GM10266 (cell line): ENCODE data around the gene TBC1D5.

Experiments
- DNase-seq: peaks from one replicate; pipeline ENCODE4 v3.0.0; 2012; ENCODE audit errors: extremely low spot score
- CTCF ChIP-seq: IDR thresholded peaks from 2 replicates; pipeline ENCODE4 v1.5.1; 2012; ENCODE audit warnings: mild to moderate bottlenecking, low read depth; ENCODE audit not compliant: control insufficient read depth, insufficient read depth; ENCODE audit errors: missing control alignments

Gene TBC1D5

DNA sequence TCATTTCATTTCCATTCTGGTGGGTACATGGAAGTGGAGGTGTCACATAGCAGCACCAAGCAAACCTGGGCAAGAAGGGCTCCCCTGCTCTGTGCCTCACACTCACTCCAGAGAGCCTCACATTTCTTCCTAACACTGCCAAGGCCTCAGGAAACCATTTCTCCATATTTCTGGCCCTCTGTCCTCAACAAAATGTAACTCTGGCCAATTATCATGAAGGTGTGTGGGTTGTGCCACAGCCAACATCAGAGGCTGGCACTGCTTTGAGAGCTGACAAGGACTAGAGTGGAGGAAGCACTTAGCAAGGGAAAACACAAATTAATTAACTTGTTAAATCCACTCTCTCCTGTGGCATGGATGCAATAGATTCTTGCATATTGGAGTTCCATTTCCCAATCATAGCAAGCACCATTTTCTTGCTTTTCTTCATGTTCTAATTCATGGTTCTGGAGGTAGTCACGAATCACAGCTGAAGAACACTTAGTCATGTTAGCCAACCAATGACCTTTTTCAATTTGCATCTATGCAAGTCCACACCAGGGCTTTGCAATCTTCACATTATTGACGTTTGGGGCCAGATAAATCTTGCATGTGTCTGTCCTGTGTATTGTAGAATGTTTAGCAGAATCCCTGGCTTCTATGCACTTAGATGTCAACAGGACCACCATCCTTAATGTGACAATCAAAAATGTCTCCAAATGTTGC is 616.5 kb downstream of the TBC1D5 start:
- DNase-seq, result no peak
- no peak for TF ChIP-seq CTCF

- no peak for TF ChIP-seq CTCF
- DNase-seq, result no peak
Measured at GRCh38 chr3:17122758-17123157, 619.7 kb downstream of the TBC1D5 start.

DNA sequence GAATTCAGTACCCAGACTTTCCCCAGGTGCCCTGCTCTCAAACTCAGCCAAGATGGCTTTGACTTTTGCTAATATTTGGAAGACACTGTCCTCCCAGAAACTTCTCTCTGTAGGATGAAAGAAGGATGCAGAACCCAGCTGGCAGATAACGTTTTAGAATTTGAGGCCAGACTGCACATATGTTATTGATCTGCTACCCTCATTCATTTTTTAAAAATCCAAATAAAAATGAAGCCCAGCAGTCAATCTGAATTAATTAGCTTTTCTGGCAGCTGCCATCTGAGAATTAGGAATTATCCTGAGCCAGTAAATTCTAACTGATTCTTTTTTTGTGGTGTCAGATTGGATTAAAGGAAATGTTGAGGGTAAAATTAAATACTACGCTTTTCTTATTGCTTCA is 621.1 kb downstream of the TBC1D5 start:
- TF ChIP-seq CTCF, result no peak
- no peak for DNase-seq

DNA sequence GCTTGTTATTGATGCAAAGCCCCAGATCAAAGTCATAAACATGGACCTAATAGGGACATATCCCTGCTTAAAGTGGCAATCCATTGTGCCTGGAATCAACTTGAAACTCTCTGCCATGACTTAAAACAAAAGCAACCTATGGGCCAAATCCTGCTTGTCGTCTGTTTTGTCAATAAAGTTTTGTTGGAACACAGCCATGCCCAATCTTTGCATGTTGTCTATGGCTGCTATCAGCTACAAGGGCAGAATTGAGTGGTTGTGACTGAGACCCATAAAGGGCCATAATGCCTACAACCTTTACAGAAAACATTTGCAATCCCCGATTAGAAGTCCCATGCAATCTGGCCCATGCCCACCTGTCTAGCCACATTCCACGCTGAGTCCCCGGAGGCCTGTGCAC is 622.3 kb downstream of the TBC1D5 start:
- no peak for TF ChIP-seq CTCF
- DNase-seq, result no peak

DNA sequence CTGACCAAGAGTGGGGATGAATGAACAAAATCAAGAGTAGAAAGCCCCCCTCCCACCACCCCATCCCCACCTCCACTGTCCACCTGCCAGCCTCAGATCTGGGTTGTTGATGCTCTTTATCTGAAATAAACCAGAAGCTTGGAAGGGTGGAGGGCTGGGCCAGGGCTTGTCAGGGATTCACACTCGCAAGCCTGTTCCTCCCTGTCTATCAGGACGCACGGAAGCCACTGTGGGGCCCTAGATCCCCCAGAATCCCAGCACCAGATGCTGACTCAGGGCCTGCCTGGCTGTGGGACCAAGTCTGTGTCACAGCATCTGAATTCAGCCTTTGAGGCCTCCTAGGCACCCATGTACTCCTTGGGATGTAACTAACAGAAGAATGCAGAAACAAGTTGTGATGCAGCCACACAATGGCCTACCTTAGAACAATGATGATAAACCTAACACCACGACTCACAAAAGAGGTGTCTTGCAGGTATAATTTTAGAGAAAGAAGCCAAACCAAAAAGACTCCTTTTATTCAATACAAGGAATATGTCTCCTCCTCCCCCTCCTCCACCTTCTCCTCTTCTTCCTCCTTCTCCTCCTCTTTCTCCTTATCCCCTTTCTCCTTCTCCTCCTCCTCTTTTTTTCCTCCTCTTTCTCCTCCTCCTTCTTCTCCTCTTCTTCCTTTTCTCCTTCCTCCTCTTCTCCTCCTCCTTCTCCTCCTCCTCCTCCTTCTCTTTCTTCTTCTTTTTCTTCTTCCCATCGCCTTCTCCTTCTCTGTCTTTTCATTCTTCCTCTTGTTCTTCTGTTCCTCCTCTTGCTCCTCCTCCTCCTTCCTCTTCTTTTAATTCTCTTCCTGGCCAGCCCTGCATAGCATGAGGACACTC is 623.0 kb downstream of the TBC1D5 start:
- no peak for TF ChIP-seq CTCF
- DNase-seq, result no peak

- no peak for TF ChIP-seq CTCF
- no peak for DNase-seq
Measured at GRCh38 chr3:17118771-17119170, 623.7 kb downstream of the TBC1D5 start.
